Suprapubic skin (tissue), 4 donors: ENCODE results near the gene FGF4. TPM values are rescaled to one million over a fixed set of nuclear protein-coding genes. Genes with fewer than 3 reads are reported as not detected.

Experiments used
- DNase-seq, 2 donors: peaks; one replicate each; pipeline ENCODE4 v3.0.0-alpha.2; 2019; ENCODE audit warnings: low spot score in 2 of 2
- H3K27ac ChIP-seq: fragments of 200-600 bp; sonication (generic); one replicate; pipeline ENCODE4 v1.5.1; 2019
- H3K27me3 ChIP-seq: fragments of 200-600 bp; sonication (generic); one replicate; pipeline ENCODE4 v1.5.1; 2019
- H3K36me3 ChIP-seq: fragments of 200-600 bp; sonication (generic); one replicate; pipeline ENCODE4 v1.5.1; 2019
- H3K4me1 ChIP-seq: fragments of 200-600 bp; sonication (generic); one replicate; pipeline ENCODE4 v1.5.1; 2019
- H3K4me3 ChIP-seq: fragments of 200-600 bp; sonication (generic); one replicate; pipeline ENCODE4 v1.5.1; 2019; ENCODE audit warnings: mild to moderate bottlenecking
- H3K9me3 ChIP-seq: fragments of 200-600 bp; sonication (generic); one replicate; pipeline ENCODE4 v1.5.1; 2019
- CTCF ChIP-seq, 2 donors: fragments of 200-600 bp in 1 of 2; fragments of 450-650 bp in 1 of 2; sonication (generic) in 1 of 2; IDR thresholded peaks; one replicate each; pipeline ENCODE4 v1.5.1; 2016 to 2019; ENCODE audit warnings: antibody characterized with exemption in 2 of 2, mild to moderate bottlenecking in 1 of 2, moderate library complexity in 1 of 2
- EP300 ChIP-seq: sonication (generic); formaldehyde crosslinking; IDR thresholded peaks from one replicate; pipeline ENCODE4 v1.6.1; 2017; ENCODE audit warnings: antibody characterized with exemption
- POLR2A ChIP-seq, 2 donors: fragments of 450-650 bp; IDR thresholded peaks; one replicate each; pipeline ENCODE4 v1.6.1; 2017; ENCODE audit warnings: antibody characterized with exemption in 2 of 2, mild to moderate bottlenecking in 2 of 2, moderate library complexity in 2 of 2
- POLR2AphosphoS5 ChIP-seq, 3 donors: sonication (generic); formaldehyde crosslinking; IDR thresholded peaks; one replicate each; pipeline ENCODE4 v1.6.1; 2017; ENCODE audit warnings: antibody characterized with exemption in 3 of 3
- WGBS: methylation state at CpG from one replicate; pipeline ENCODE4 v1.1.5; 2018; 5-methylcytosine and 5-hydroxymethylcytosine counted together
- total RNA-seq, 4 donors: library from RNA; depleted of rRNA; stranded (reverse); fragments of >200 nt; gene quantifications; one replicate each; pipeline ENCODE4 v1.1.0, GENCODE V29; 2016

FGF4 gene
- total RNA-seq, 4 donors from 2014 or later: not detected

DNA sequence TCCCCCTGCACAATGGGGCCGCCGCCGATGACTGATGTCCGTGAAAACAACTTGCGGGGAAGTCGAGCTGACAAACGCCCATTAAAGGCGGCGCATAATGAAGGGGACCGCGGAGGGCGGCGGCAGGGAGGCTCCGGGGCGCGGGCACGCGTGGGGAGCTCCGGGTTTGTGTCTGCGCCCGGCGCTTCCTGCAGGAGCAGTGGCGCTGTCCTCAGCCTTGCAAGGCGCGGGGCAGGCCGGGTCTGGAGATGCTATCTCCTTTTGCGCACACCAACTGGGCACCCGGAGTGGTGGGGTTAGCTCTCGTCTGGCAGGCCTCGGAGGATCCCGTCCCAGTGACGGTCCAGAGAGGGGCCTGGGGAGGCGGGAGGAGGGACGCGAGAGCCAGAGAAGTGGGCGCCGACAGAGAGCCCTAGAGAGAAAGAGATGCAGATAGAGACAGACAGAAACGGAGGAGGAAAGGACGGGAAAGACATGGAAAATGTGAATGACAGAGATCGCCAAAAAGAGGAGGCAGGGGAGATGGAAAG is 44.5 kb upstream of the FGF4 start:
- Histone ChIP-seq H3K4me3 (no peak overlapping the region), H3K9me3 (no peaks in the 10 kb centered on the region), H3K27ac (no peak overlapping the region), H3K36me3 (no peaks in the 10 kb centered on the region), H3K4me1 (peaks cover 7% of the 10 kb centered on the region), H3K27me3 (peaks cover 99% of the 10 kb centered on the region)
- 3% methylated on average over 40 of the region's 40 CpGs for WGBS
- TF ChIP-seq POLR2A (IDR thresholded peaks at IDR 0.05): no peak
- TF ChIP-seq EP300: no peak
- no peak for TF ChIP-seq POLR2AphosphoS5 (IDR thresholded peaks at IDR 0.05)
- TF ChIP-seq CTCF (IDR thresholded peaks at IDR 0.05): no peak
- DNase-seq: no peak

DNA sequence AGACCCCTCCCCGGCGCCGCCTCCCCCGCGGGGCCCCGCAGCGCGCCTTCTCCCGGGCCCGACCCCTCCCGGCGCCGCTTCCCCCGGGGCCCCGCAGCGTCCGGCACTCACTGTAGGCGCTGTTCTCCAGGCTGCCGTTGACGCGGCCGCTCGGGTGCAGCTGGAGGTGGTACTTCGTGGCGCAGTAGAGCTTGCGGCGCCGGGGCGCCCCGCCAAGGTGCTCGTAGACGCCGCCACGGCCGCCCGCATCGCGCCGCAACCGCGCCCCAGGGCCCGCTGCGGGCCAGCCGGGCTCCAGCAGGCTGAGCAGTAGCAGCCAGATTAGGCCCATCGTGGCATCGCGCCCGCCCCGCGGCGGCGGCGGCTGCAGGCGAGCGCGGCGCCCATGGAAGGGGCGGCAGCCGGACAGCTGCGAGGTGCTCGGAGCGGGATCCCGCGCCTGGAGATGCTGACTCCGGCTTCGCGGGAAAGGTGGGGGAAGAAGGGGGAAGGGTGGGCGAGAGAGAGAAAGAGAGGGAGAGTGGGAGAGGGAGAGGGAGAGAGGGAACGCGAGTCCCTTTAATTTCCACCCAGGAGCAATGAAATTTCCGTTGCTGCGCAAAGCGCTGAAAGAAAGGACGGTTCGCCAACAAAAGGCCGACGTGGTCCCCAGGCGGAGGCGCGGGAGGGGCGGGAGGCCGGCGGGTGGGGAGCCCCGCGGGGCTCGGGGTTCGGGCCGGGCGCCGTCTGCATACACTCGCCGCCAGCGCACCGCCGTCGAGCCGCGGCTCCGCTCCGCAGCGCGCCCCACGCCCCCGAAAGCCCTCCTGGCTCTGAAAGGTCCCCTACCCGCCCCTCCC is 43.7 kb upstream of the FGF4 start, which contains the start of gene FGF3:
TSS of gene FGF3 (minus strand) at position 814 of the 839 bp plus-strand sequence. CDS start at position 331, 483 bp downstream.
- no peak for DNase-seq
- H3K4me1 ChIP-seq: peaks cover 7% of the 10 kb centered on the region
- no peaks in the 10 kb centered on the region for H3K36me3 ChIP-seq
- peaks cover 100% of the 10 kb centered on the region for H3K27me3 ChIP-seq
- no peak within 1 kb of the TSS for H3K27ac ChIP-seq
- H3K4me3 ChIP-seq: no peak within 1 kb of the TSS
- 3% methylated on average over 36 of the region's 105 CpGs for WGBS
- no peaks in the 10 kb centered on the region for H3K9me3 ChIP-seq
- TF ChIP-seq POLR2AphosphoS5 (IDR thresholded peaks at IDR 0.05): no peak
- no peak for TF ChIP-seq POLR2A (IDR thresholded peaks at IDR 0.05)
- TF ChIP-seq CTCF (IDR thresholded peaks at IDR 0.05): no peak
- no peak for TF ChIP-seq EP300

DNA sequence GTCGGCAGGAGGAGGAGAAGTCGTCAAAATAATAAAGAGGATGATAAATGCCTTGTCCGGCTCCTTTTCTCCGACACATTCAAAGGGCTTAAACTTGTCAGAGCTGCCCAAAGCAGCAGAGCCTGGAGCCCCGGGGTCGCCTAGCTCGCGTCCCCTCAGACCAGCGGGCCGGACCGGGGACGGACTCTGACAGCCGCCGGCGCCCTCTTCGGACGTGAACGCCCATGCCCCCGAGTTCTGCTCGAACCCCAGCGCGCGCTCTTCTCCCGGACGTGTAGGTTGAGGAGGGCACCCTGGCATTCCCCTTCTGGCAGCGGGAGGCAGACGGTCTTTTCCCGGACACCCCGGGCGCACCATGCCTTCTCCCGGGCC is 43.1 kb upstream of the FGF4 start:
- DNase-seq: no peak
- Histone ChIP-seq H3K4me1 (peaks cover 7% of the 10 kb centered on the region), H3K4me3 (no peak overlapping the region), H3K36me3 (no peaks in the 10 kb centered on the region), H3K9me3 (no peaks in the 10 kb centered on the region), H3K27me3 (peaks cover 97% of the 10 kb centered on the region), H3K27ac (no peak overlapping the region)
- no peak for TF ChIP-seq POLR2A (IDR thresholded peaks at IDR 0.05)
- no peak for TF ChIP-seq EP300
- no peak for TF ChIP-seq POLR2AphosphoS5 (IDR thresholded peaks at IDR 0.05)
- TF ChIP-seq CTCF (IDR thresholded peaks at IDR 0.05): no peak
- 1% methylated on average over 18 of the region's 31 CpGs for WGBS

GRCh38 chr11:69817265-69818230 is 42.4 kb upstream of the FGF4 start:
- Histone ChIP-seq H3K9me3 (no peaks in the 10 kb centered on the region), H3K4me3 (no peak overlapping the region), H3K27ac (no peak overlapping the region), H3K27me3 (peaks cover 97% of the 10 kb centered on the region), H3K4me1 (peaks cover 7% of the 10 kb centered on the region), H3K36me3 (no peaks in the 10 kb centered on the region)
- TF ChIP-seq CTCF (IDR thresholded peaks at IDR 0.05): no peak
- no peak for TF ChIP-seq POLR2A (IDR thresholded peaks at IDR 0.05)
- no peak for TF ChIP-seq EP300
- TF ChIP-seq POLR2AphosphoS5 (IDR thresholded peaks at IDR 0.05): no peak
- under 1% methylated on average over 22 of the region's 107 CpGs for WGBS
- no peak for DNase-seq
